RPMI7951 (cell line): ENCODE data around the gene BCL11A. TPM values are rescaled to one million over a fixed set of nuclear protein-coding genes. Genes with fewer than 3 reads are reported as not detected.

ENCODE experiments used
- DNase-seq: peaks from one replicate; pipeline ENCODE4 v3.0.0-alpha.2; 2012; ENCODE audit warnings: low read depth
- total RNA-seq: library from RNA; depleted of rRNA; stranded (reverse); fragments of >200 nt; shearing (Covaris generic); gene quantifications from 2 replicates; pipeline ENCODE4 v1.2.3, GENCODE V29; 2014; rRNA removed

The BCL11A gene
- total RNA-seq, 1 experiment from 2014 or later, result under 0.01 TPM

DNA sequence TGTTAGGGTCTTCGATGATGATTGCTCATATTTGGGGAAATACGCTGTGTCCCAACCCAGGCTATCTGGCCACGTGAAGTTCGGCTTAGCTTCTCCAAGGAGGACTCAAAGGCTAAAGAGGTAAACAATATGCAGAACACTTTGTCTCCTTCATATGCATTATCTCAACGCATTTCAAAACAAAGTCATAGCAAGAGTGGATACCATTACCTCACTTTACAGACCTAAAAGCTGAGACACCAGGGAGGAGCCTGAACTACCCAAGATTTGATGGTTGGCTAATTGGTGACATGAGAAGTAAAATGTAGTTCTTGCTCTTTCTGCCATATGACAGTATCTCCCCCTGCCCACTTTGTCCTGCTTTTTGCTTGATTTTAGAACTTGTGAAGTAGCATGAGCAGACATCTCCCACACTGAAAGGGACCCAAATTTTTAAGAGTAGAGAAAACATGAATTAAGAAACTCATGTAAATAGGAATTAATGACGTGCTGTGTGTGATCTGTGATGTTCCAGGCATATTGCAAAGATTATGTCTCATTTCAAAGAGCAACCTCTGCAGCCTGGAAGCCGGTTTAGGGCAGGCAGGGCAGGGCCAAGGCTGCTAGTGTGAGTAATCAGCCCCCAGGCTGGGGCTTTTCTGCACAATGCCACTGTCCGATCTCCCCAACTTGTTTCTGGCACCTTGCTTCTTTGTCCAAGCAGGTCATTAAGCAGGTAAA, 144.5 kb downstream of the BCL11A start:
- no peak for DNase-seq

GRCh38 chr2:60408207-60408606, 145.2 kb downstream of the BCL11A start:
- no peak for DNase-seq

DNA sequence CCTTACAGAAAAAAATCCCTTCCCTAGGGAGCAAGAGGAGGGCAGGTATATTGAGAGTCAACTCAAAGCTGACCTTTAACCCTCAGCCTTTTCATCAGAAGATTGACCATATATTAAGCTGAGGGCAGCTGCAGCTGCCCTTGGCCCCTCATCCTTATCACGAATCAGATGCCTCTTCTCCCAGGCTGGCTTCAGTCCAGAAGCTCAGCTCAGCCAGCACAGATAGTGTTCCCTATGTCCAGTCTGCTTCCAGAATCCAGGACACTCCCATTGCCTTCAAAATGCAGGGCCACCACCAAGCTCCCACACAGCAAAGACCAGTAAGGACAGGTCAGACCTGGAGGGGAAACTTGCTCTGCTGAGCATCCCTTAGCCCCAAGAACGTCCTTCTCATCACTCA, 146.1 kb downstream of the BCL11A start:
- DNase-seq, result no peak

DNA sequence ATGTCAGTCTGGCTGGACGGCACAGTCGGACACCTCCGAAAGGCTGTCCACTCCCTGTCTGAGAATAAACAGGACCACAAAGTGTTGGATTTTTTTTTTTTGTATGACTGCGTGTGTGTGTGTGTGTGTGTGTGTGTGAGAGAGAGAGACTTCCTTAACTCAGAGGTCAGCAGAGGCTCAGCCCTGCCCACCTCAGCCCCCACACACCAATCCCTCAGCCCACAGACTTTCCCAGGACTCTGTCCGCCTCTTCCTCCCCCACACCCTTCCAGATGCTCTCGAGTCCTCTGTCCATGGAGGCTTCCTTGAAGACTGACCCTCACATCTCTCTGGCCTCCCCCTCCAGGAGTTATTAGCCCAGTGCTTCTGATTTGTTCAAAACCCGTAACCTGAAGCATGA, 147.3 kb downstream of the BCL11A start:
- DNase-seq, result no peak

DNA sequence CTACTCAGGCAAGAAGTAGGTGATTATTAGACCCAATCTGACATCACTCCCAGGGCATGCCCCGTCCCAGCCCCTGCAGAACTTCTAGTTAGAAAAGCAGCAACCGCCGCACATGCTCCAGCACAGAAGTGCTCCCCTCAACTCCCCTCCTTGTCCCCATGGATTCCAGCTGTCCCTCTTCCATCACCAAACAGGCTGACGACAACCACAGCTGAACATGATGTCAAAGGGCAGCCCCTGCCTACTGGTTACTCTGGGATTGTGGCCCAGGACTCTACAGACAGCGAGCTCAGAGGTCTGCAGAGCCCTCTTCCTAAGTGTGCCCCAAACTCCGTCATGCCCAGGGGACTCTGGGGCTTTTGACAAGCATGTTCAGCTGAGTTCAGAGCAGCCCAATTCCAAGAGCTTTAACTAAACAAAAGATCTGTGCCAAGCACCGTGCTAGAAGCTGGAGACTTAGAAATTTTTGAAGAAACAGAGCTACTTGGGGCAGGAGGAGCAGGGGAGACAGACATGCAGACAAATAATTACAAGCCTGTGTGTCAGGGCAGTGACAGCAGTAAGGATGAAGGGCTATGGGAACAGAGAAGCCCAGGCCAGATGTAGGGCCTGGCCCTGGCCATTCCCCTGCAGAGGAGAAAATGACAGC, 148.1 kb downstream of the BCL11A start:
- no peak for DNase-seq

Other genes with a start within 250 kb of the BCL11A start
- gene PAPOLG, start 202.6 kb upstream of the BCL11A start, total RNA-seq, result 14.7 and 14.8 TPM in 2 replicates